ENCODE results near the gene CARD14. TPM values are rescaled to one million over a fixed set of nuclear protein-coding genes. Genes with fewer than 3 reads are reported as not detected.
A peak's percentile ranks its signal among the peaks of the same experiment; 100 is the strongest.

CARD14 gene
- total and polyA plus RNA-seq, 12 donors, result 0.30 to 3.4 (median 1.1) TPM

DNA sequence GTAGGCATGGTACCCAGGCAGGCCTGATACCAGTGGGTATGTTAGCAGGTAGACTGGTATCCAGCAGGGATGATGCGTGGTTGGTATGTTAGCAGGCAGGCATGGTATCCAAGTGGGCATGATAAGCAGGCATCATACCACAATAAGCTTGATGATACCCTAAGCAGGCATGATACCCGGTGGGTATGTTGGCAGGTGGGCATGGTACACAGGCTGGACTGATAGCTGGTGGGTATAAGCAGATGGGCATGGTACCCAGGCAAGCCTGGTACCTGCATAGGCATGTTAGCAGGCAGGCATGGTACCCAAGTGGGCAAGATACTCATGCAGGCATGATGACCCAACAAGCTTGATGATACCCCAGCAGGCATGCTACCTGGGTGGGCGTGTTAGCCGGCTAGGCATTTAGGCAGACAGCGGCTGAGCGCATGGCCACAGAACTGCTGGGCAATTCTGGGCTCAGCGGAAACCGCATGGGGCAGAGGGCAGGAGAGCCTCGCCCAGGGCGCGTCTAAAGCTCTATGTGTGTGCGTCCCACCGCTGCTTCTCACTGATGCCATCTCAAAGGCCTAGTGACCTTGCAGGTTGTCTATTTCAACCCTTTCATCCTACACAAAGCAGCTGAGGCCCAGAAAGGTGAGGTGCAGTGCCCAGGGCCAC is 48.0 kb downstream of the CARD14 start:
- no peaks in the 10 kb centered on the region for H3K9me3 ChIP-seq (replicated peaks in 1 of 3)
- H3K27me3 ChIP-seq, result no peaks in the 10 kb centered on the region
- H3K4me3 ChIP-seq, result no peak overlapping the region
- 92 to 100% (median 96%) methylated on average over 2 to 13 of the region's 13 CpGs for WGBS, 4 donors
- no peak overlapping the region for H3K27ac ChIP-seq
- H3K4me1 ChIP-seq (replicated peaks in 1 of 2), result peaks cover 15 to 27% of the 10 kb centered on the region in 2 donors
- DNase-seq, result no peak
- TF ChIP-seq, protein P1, sequence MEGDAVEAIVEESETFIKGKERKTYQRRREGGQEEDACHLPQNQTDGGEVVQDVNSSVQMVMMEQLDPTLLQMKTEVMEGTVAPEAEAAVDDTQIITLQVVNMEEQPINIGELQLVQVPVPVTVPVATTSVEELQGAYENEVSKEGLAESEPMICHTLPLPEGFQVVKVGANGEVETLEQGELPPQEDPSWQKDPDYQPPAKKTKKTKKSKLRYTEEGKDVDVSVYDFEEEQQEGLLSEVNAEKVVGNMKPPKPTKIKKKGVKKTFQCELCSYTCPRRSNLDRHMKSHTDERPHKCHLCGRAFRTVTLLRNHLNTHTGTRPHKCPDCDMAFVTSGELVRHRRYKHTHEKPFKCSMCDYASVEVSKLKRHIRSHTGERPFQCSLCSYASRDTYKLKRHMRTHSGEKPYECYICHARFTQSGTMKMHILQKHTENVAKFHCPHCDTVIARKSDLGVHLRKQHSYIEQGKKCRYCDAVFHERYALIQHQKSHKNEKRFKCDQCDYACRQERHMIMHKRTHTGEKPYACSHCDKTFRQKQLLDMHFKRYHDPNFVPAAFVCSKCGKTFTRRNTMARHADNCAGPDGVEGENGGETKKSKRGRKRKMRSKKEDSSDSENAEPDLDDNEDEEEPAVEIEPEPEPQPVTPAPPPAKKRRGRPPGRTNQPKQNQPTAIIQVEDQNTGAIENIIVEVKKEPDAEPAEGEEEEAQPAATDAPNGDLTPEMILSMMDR (IDR thresholded peaks at IDR 0.05), result no peak
- intact Hi-C loops (cut with DNase I), result loop anchor here in 1 of 2 donors (5.0 kb wide), 1 partner anchor 66 kb away; no protein-coding TSS in a partner anchor
- H3K36me3 ChIP-seq (replicated peaks in 1 of 2), result peaks cover 0 to 44% of the 10 kb centered on the region in 2 donors

DNA sequence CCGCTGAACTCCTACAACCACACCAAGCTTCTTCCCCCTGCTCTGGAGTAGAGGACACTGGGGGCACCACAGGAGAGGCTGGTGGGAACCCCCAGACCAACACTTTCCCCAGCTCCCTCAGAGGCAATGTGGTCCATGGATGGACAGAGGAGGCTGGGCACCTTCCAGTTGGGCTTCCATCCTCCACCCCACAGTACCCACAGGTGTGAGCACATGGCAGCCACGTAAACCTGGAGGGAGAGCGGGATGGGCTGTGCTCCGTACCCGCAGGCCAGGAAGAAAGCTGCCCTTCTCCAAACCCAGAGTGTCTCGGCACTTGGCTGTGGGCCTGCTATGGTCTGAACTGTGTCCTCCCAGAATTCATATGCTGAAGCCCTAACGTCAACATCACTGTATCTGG is 48.6 kb downstream of the CARD14 start:
- intact Hi-C loops (cut with DNase I), result loop anchor here in 1 of 2 donors (5.0 kb wide), 1 partner anchor 66 kb away; no protein-coding TSS in a partner anchor
- TF ChIP-seq, protein P1 (IDR thresholded peaks at IDR 0.05), result no peak
- no peak for TF ChIP-seq POLR2A (IDR thresholded peaks at IDR 0.05)
- Histone ChIP-seq H3K9me3 (replicated peaks in 1 of 3) (no peaks in the 10 kb centered on the region), H3K4me1 (replicated peaks in 1 of 2) (peaks cover 15 to 27% of the 10 kb centered on the region in 2 donors), H3K4me3 (no peak overlapping the region), H3K27ac (peak overlapping the region in 1 of 5 donors; percentile 28), H3K36me3 (replicated peaks in 1 of 2) (peaks cover 0 to 43% of the 10 kb centered on the region in 2 donors), H3K27me3 (no peaks in the 10 kb centered on the region)
- no peak for DNase-seq
- 71 to 95% (median 86%) methylated on average over 5 to 7 of the region's 7 CpGs for WGBS, 4 donors

DNA sequence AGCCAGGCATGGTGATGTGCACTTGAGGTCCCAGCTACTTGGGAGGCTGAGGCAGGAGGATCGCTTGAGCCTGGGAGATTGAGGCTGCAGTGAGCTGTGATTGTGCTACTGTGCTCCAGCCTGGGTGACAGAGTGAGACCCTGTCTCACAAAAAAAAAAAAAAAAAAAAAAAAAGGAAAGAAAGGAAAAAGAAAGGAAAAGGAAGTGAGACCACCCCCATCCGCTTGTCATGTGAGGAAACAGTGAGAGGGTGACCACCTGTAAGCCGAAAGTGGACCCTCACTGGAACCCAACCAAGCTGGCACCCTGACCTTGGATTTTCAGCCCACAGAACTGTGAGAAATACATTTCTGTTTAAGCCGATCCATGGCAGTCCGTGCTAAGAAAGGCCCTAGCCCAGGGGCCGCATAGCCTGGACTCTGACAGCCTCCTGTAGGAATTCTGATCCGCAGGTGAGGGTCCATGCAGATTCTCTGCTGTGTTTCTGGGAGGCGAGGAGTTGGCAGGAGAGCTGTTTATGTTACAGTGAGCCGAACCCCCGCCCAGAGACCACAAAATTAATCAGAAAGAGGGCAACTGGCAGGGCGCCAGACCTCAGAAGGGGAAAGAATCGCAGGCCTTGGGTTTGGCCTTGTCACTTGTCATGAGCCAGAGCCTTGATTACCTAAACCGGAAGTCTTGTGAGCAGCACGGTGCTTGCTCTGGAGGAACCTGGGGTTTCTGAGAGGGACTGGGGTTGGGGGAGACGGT is 49.4 kb downstream of the CARD14 start:
- 19 to 30% (median 22%) methylated on average over 15 of the region's 15 CpGs for WGBS, 4 donors
- TF ChIP-seq, protein P1 (IDR thresholded peaks at IDR 0.05), result no peak
- no peak for TF ChIP-seq POLR2A (IDR thresholded peaks at IDR 0.05)
- Histone ChIP-seq H3K36me3 (replicated peaks in 1 of 2) (peaks cover 0 to 35% of the 10 kb centered on the region in 2 donors), H3K27me3 (no peaks in the 10 kb centered on the region), H3K27ac (peak overlapping the region; percentile 32 to 95 (median 88)), H3K4me1 (replicated peaks in 1 of 2) (peaks cover 15 to 27% of the 10 kb centered on the region in 2 donors), H3K4me3 (peak overlapping the region; percentile 14 to 92 (median 78)), H3K9me3 (replicated peaks in 1 of 3) (no peaks in the 10 kb centered on the region)
- DNase-seq, result peak; percentile 74 to 91 (median 86)
- intact Hi-C loops (cut with DNase I), result loop anchor here in 1 of 2 donors (5.0 kb wide), 1 partner anchor 67 kb away; no protein-coding TSS in a partner anchor

DNA sequence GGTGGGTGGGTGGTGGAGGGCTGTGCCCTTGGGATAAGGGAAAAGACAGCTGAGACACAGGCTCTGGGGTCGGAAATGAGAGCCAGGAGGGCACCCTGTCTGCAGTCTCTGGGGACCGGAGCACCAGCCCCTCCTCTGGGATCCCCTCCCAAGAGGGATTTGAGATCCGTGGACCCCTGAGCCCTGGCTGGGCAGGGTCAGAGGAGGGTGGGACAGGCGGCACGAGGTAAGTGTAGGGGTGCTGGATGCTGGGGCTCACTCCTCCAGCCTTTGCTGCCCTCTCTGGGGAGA is 49.9 kb downstream of the CARD14 start:
- WGBS, 4 donors, result 0% methylated on average over 4 to 5 of the region's 5 CpGs; no CpG with 5 or more reads in 1 of the 4 donors
- intact Hi-C loops (cut with DNase I), result loop anchor here (5.0 kb wide), 2 partner anchors 67 to 72 kb away; partner anchors contain the start of gene EIF4A3 (in 1 of the 2)

More for the DNA sequence above, 49.9 kb downstream of the CARD14 start:
- DNase-seq, result no peak
- Histone ChIP-seq H3K4me1 (replicated peaks in 1 of 2) (peaks cover 15 to 27% of the 10 kb centered on the region in 2 donors), H3K4me3 (peak overlapping the region; percentile 14 to 92 (median 78)), H3K36me3 (replicated peaks in 1 of 2) (peaks cover 0 to 30% of the 10 kb centered on the region in 2 donors), H3K27ac (peak overlapping the region; percentile 32 to 95 (median 88)), H3K9me3 (replicated peaks in 1 of 3) (no peaks in the 10 kb centered on the region), H3K27me3 (no peaks in the 10 kb centered on the region)
- TF ChIP-seq, protein P1 (IDR thresholded peaks at IDR 0.05), result no peak
- no peak for TF ChIP-seq POLR2A (IDR thresholded peaks at IDR 0.05)
